ENCODE measurements around the gene LRRC25. TPM values are rescaled to one million over a fixed set of nuclear protein-coding genes. Genes with fewer than 3 reads are reported as not detected.

Gene LRRC25
- total and polyA plus RNA-seq, 10 of the 15 experiments (the other 5 are each of a cell fraction or from before 2014, with no cell fraction given), result 0.38 to 2.9 (median 1.2) TPM

DNA sequence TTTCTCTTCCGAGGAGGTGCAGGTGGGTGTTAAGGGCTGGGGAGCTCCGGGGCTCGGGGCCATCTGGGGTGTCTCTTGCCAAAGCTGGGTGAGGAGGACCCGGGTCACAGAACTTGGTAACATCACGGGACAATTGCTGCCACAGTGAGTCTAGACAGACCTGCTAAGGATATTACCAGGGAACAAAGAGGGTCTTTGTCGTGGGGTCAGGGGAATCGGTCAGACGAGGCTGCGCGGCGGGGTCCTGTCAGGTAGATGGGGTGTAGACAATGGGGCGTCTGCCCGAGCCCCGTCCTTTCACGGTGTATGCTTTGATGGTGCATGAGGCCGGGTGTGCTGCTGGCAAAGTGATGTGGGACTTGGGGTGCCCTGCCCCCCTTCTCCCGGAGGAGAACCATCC, 49.3 kb downstream of the LRRC25 start:
- ChIA-PET SMC1A (ENCODE audit: uncharacterized antibody, unreplicated experiment) (interaction anchor here (1.0 to 3.7 kb wide), 4 partner anchors 40 to 96 kb away, joined by 3 to 30 read pairs (median 11); no protein-coding TSS in a partner anchor), POLR2A (interaction anchor here (0.6 kb wide), 1 partner anchor 15 kb away, joined by 4 read pairs; no protein-coding TSS in a partner anchor)
- no TSS peak for BruUV-seq (replicated peaks)

DNA sequence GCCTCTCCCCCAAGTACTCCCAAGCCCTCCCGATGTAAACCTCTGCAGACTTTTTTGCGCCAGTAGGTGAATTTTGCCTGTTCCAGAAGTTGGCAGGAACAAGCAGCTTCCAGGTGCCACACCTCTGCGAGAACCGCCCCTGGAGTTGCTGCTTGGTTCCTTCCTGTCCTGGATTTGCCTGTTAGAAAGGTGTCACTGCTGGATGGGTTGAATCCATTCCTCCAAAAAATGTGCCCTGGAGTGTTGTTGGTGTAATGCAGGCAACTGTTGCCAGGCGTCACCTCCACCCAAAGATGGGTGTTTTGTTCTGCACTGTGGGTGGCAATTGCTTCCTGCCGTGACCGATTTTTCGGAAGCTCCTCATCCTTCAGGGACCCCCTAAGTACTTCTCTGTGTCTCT, 51.3 kb downstream of the LRRC25 start:
- intact Hi-C loops (cut with micrococcal nuclease; ENCODE audit: unreplicated experiment), result no loop called here
- CTCF ChIA-PET, result interaction anchor here (1.2 to 1.5 kb wide), 3 partner anchors 17 to 66 kb away, joined by 3 to 5 read pairs (median 4); no protein-coding TSS in a partner anchor
- FAIRE-seq, result no peak

More for the DNA sequence above, 49.3 kb downstream of the LRRC25 start:
- RAD21 ChIA-PET (ENCODE audit: unreplicated experiment), result interaction anchor here (1.1 kb wide), 1 partner anchor 61 kb away, joined by 3 read pairs; no protein-coding TSS in a partner anchor
- Histone ChIP-seq H3K79me2 (ENCODE audit: control insufficient read depth, insufficient read depth, low read length) (no peaks in the 10 kb centered on the region), H3K4me3 (no peak overlapping the region), H3K27ac (ENCODE audit: control insufficient read depth, insufficient read depth) (no peak overlapping the region), H4K20me1 (ENCODE audit: control insufficient read depth, insufficient read depth) (no peaks in the 10 kb centered on the region), H3K27me3 (replicated peaks in 1 of 2; ENCODE audit: control insufficient read depth in 2 of 2, insufficient read depth in 2 of 2, low read length in 1 of 2) (no peaks in the 10 kb centered on the region), H3K9ac (ENCODE audit: control insufficient read depth, insufficient read depth, low read length) (no peak overlapping the region), H2AFZ (ENCODE audit: control insufficient read depth, low read depth, low read length) (no peak overlapping the region), H3K36me3 (ENCODE audit: control insufficient read depth in 2 of 2, insufficient read depth in 2 of 2, low read length in 1 of 2) (peaks cover 0 to 13% of the 10 kb centered on the region in 2 experiments; a peak in 1 of 4 replicates), H3K4me1 (ENCODE audit: control insufficient read depth, insufficient read depth, low read length) (no peaks in the 10 kb centered on the region), H3K4me2 (ENCODE audit: control insufficient read depth, insufficient read depth) (no peak overlapping the region), H3K9me3 (replicated peaks; ENCODE audit: control insufficient read depth, insufficient read depth, low read length) (no peaks in the 10 kb centered on the region)
- no peak for FAIRE-seq
- WGBS (ENCODE audit: insufficient coverage, insufficient replicate concordance, low lambda C conversion rate, missing lambda C conversion rate), result 89% methylated on average over 17 of the region's 17 CpGs
- CTCF ChIA-PET, result interaction anchor here (1.2 to 4.3 kb wide), 7 partner anchors 12 to 78 kb away, joined by 4 to 75 read pairs (median 6); no protein-coding TSS in a partner anchor
- no peak for ATAC-seq
- no peak for DNase-seq (ENCODE audit: low read depth, low spot score)
- intact Hi-C loops (cut with micrococcal nuclease; ENCODE audit: unreplicated experiment) (no loop called here), in situ Hi-C loops (cut with MboI) (no loop called here)
- TF ChIP-seq MTA3 (IDR thresholded peaks at IDR 0.05; ENCODE audit: borderline replicate concordance, low read length) (no peak), SUPT20H (IDR thresholded peaks at IDR 0.05; ENCODE audit: borderline replicate concordance, control insufficient read depth, low read depth, low read length) (no peak)
- TF ChIP-seq, protein P1, sequence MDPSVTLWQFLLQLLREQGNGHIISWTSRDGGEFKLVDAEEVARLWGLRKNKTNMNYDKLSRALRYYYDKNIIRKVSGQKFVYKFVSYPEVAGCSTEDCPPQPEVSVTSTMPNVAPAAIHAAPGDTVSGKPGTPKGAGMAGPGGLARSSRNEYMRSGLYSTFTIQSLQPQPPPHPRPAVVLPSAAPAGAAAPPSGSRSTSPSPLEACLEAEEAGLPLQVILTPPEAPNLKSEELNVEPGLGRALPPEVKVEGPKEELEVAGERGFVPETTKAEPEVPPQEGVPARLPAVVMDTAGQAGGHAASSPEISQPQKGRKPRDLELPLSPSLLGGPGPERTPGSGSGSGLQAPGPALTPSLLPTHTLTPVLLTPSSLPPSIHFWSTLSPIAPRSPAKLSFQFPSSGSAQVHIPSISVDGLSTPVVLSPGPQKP (IDR thresholded peaks at IDR 0.05; ENCODE audit: low read depth, low read length), result no peak

More for the DNA sequence above, 51.3 kb downstream of the LRRC25 start:
- Histone ChIP-seq H3K4me3 (no peak overlapping the region), H3K36me3 (ENCODE audit: control insufficient read depth in 2 of 2, insufficient read depth in 2 of 2, low read length in 1 of 2) (peaks cover 0 to 13% of the 10 kb centered on the region in 2 experiments; a peak in 1 of 4 replicates), H3K27me3 (replicated peaks in 1 of 2; ENCODE audit: control insufficient read depth in 2 of 2, insufficient read depth in 2 of 2, low read length in 1 of 2) (no peaks in the 10 kb centered on the region), H3K79me2 (ENCODE audit: control insufficient read depth, insufficient read depth, low read length) (peaks cover 8% of the 10 kb centered on the region), H3K9ac (ENCODE audit: control insufficient read depth, insufficient read depth, low read length) (no peak overlapping the region), H3K27ac (ENCODE audit: control insufficient read depth, insufficient read depth) (no peak overlapping the region), H3K4me1 (ENCODE audit: control insufficient read depth, insufficient read depth, low read length) (peaks cover 9% of the 10 kb centered on the region), H3K9me3 (replicated peaks; ENCODE audit: control insufficient read depth, insufficient read depth, low read length) (no peaks in the 10 kb centered on the region), H4K20me1 (ENCODE audit: control insufficient read depth, insufficient read depth) (no peaks in the 10 kb centered on the region), H2AFZ (ENCODE audit: control insufficient read depth, low read depth, low read length) (no peak overlapping the region), H3K4me2 (ENCODE audit: control insufficient read depth, insufficient read depth) (no peak overlapping the region)
- TF ChIP-seq FOS (IDR thresholded peaks at IDR 0.05; ENCODE audit: borderline replicate concordance, extremely low read depth, insufficient read length) (no peak), SIX5 (IDR thresholded peaks at IDR 0.05; ENCODE audit: low read depth, low read length, severe bottlenecking) (no peak)
- ChIA-PET POLR2A (interaction anchor here (0.5 kb wide), 1 partner anchor 191 kb away, joined by 6 read pairs; no protein-coding TSS in a partner anchor), RAD21 (ENCODE audit: unreplicated experiment) (interaction anchor here (1.0 to 1.3 kb wide), 2 partner anchors 66 to 67 kb away, joined by 3 to 4 read pairs; no protein-coding TSS in a partner anchor), SMC1A (ENCODE audit: uncharacterized antibody, unreplicated experiment) (interaction anchor here (1.2 kb wide), 1 partner anchor 68 kb away, joined by 5 read pairs; no protein-coding TSS in a partner anchor)
- DNase-seq (ENCODE audit: low read depth, low spot score) (no peak), ATAC-seq (no peak)
- 61% methylated on average over 8 of the region's 8 CpGs for WGBS (ENCODE audit: insufficient coverage, insufficient replicate concordance, low lambda C conversion rate, missing lambda C conversion rate)
- in situ Hi-C loops (cut with MboI), result no loop called here
- BruUV-seq (replicated peaks), result no TSS peak
